K562 (cell line): ENCODE measurements around the gene RIT2. TPM values are rescaled to one million over a fixed set of nuclear protein-coding genes. Genes with fewer than 3 reads are reported as not detected.

Source experiments
- ATAC-seq: fragments of 200-7000 bp; cut with Tn5 transposase; 3 replicates; pipeline ENCODE4 v1.9.1; 2020; ENCODE audit warnings: moderate library complexity
- BruUV-seq: library from RNA; stranded (reverse); fragments of 400-500 nt; replicated peaks from 2 replicates; lab custom pipeline; 2021; lab: Mats Ljungman, UMichigan
- CTCF ChIA-PET: fragments of 300-600 bp; formaldehyde crosslinking; extraction: SDS; loops from one replicate; lab custom pipeline; 2021; ENCODE audit warnings: low intra/inter-chr PET ratio; lab: Yijun Ruan, JAX
- POLR2A ChIA-PET: fragments of 300-600, 350-650 bp; sonication (Branson Sonifier 250); formaldehyde crosslinking; extraction: SDS; loops from one replicate; lab custom pipeline; 2021; ENCODE audit warnings: antibody characterized with exemption, inconsistent platforms; lab: Yijun Ruan, JAX
- DNase-seq, 4 experiments: peaks; one replicate each; pipeline versions ENCODE4 v3.0.0 to v3.0.0-alpha.2; 2011 to 2018; ENCODE audit warnings: low spot score in 3 of 4, mixed read lengths in 3 of 4; ENCODE audit errors: extremely low read depth in 1 of 4
- FAIRE-seq: peaks from 2 replicates; lab custom pipeline; 2011; peaks lifted over from hg19 to GRCh38; lab: Jason Lieb, UNC
- H2AFZ ChIP-seq: 2 replicates; pipeline ENCODE4 v1.6.0; 2011; ENCODE audit warnings: low read depth, low read length, control low read depth, inconsistent platforms
- H3K27ac ChIP-seq: fragments of 200-600 bp; 3 replicates; pipeline ENCODE4 v1.8.0; 2011; ENCODE audit warnings: low read depth, mild to moderate bottlenecking, control low read depth, inconsistent platforms, low read length, moderate library complexity, mixed read lengths; ENCODE audit errors: extremely low read depth
- H3K27me3 ChIP-seq, 2 experiments: fragments of 300-600 bp in 1 of 2; 2 replicates in 1 of 2; 3 replicates in 1 of 2; pipeline versions ENCODE4 v1.6.0 to v1.8.0; 2011; ENCODE audit warnings: inconsistent platforms in 2 of 2, low read length in 2 of 2, mild to moderate bottlenecking in 1 of 2, mixed read lengths in 1 of 2, moderate library complexity in 1 of 2; ENCODE audit not compliant: control insufficient read depth in 2 of 2, insufficient read depth in 2 of 2
- H3K36me3 ChIP-seq: fragments of 300-600 bp; 3 replicates; pipeline ENCODE4 v1.8.0; 2011; ENCODE audit warnings: mild to moderate bottlenecking, low read length, inconsistent platforms; ENCODE audit not compliant: control insufficient read depth, insufficient read depth
- H3K4me1 ChIP-seq, 2 experiments: fragments of 200-600 bp in 1 of 2; replicated peaks in 1 of 2; 2 replicates in 1 of 2; 3 replicates in 1 of 2; pipeline versions ENCODE4 v1.5.1 to v1.8.0; 2011; ENCODE audit warnings: inconsistent platforms in 2 of 2, low read length in 2 of 2, mild to moderate bottlenecking in 1 of 2, mixed read lengths in 1 of 2, moderate library complexity in 1 of 2; ENCODE audit not compliant: control insufficient read depth in 2 of 2, insufficient read depth in 2 of 2
- H3K4me2 ChIP-seq: 2 replicates; pipeline ENCODE4 v1.6.1; 2011; ENCODE audit warnings: low read length, control low read depth, inconsistent platforms, mixed read lengths; ENCODE audit not compliant: insufficient read depth
- H3K4me3 ChIP-seq: fragments of 200-600 bp; sonication (generic), shearing (Covaris generic); 2 replicates; pipeline ENCODE4 v1.5.1; 2016; ENCODE audit warnings: control low read depth, inconsistent platforms
- H3K79me2 ChIP-seq: fragments of 200-600 bp; 3 replicates; pipeline ENCODE4 v1.8.0; 2011; ENCODE audit warnings: low read length, inconsistent platforms; ENCODE audit not compliant: control insufficient read depth, insufficient read depth
- H3K9ac ChIP-seq, 2 experiments: 2 replicates each; pipeline versions ENCODE4 v1.6.0 to v1.6.1; 2011; ENCODE audit warnings: low read depth in 2 of 2, low read length in 2 of 2, control low read depth in 1 of 2, inconsistent platforms in 1 of 2, mild to moderate bottlenecking in 1 of 2, mixed read lengths in 1 of 2; ENCODE audit not compliant: insufficient read depth in 1 of 2
- H3K9me1 ChIP-seq: one replicate; pipeline ENCODE4 v1.6.0; 2011; ENCODE audit warnings: inconsistent platforms, mild to moderate bottlenecking, low read length, moderate library complexity; ENCODE audit not compliant: control insufficient read depth, insufficient read depth
- H3K9me3 ChIP-seq: replicated peaks from 2 replicates; pipeline ENCODE4 v1.5.1; 2011; ENCODE audit warnings: low read depth, low read length, inconsistent platforms; ENCODE audit not compliant: control insufficient read depth, insufficient read depth
- H4K20me1 ChIP-seq: replicated peaks from 2 replicates; pipeline ENCODE4 v1.6.1; 2011; ENCODE audit warnings: low read length, inconsistent platforms, mixed read lengths; ENCODE audit not compliant: control insufficient read depth, insufficient read depth
- BCLAF1 ChIP-seq, 2 experiments: fragments of 450-650 bp in 1 of 2; IDR thresholded peaks; 2 replicates each; pipeline ENCODE4 v1.6.1; 2011 to 2017; ENCODE audit warnings: low read depth in 2 of 2, antibody characterized with exemption in 1 of 2, borderline replicate concordance in 1 of 2, low read length in 1 of 2, mild to moderate bottlenecking in 1 of 2, mixed read lengths in 1 of 2; ENCODE audit not compliant: control insufficient read depth in 1 of 2
- HDAC2 ChIP-seq: fragments of 450-650 bp; IDR thresholded peaks from 2 replicates; pipeline ENCODE4 v1.6.1; 2016; ENCODE audit warnings: mild to moderate bottlenecking
- PHTF2 ChIP-seq: fragments of 250-450 bp; sonication (Bioruptor Pico); IDR thresholded peaks from 2 replicates; pipeline ENCODE4 v1.5.0; 2021; ENCODE audit warnings: mild to moderate bottlenecking
- RFX5 ChIP-seq: IDR thresholded peaks from 2 replicates; pipeline ENCODE4 v1.6.1; 2011; ENCODE audit warnings: low read depth, mild to moderate bottlenecking, improper control_type of control experiment, low read length
- ZNF780A ChIP-seq: fragments of 250-450 bp; sonication (Bioruptor Pico); IDR thresholded peaks from 2 replicates; pipeline ENCODE4 v1.5.0; 2021; ENCODE audit warnings: mild to moderate bottlenecking
- WGBS: fragments of 100-300 bp; shearing (Covaris generic); methylation state at CpG from one replicate; pipeline ENCODE4 v1.1.6; 2016; ENCODE audit warnings: low coverage, mixed read lengths; ENCODE audit not compliant: insufficient coverage; ENCODE audit errors: missing lambda C conversion rate; 5-methylcytosine and 5-hydroxymethylcytosine counted together
- in situ Hi-C: fragments of 300-500 bp; cut with MboI; formaldehyde crosslinking; loops from 4 replicates; pipeline ENCODE4 v1.15.0; 2018; ENCODE audit warnings: inconsistent platforms, mixed read lengths
- intact Hi-C: fragments of 100-400 bp; cut with micrococcal nuclease; formaldehyde crosslinking; loops from 2 replicates; pipeline ENCODE4 v1.14.2; 2022
- polyA plus RNA-seq, 8 experiments: library from polyadenylated mRNA; depleted of rRNA in 4 of 8; stranded (reverse) in 5 of 8; unstranded in 3 of 8; fragments of >200 nt; fragmentation: Nextera tagmentation in 2 of 8; fragmentation: Illumina TruSeq in 1 of 8; extraction: Ambion mirVana in 2 of 8; extraction: Trizol in 1 of 8; gene quantifications; 2 replicates each; pipeline versions ENCODE4 v1.2.1 to v1.2.3, GENCODE V29; 2011 to 2014; ENCODE audit warnings: inconsistent platforms in 1 of 8, missing spikeins in 1 of 8
- total RNA-seq, 7 experiments: library from RNA; depleted of rRNA in 6 of 7; stranded (reverse); fragments of >200 nt in 6 of 7; fragmentation: Illumina TruSeq in 2 of 7; extraction: Trizol in 2 of 7; gene quantifications; 2 replicates each; pipeline versions ENCODE4 v1.2.1 to v1.2.3, GENCODE V29; 2011 to 2021; ENCODE audit warnings: low replicate concordance in 1 of 7
- TF ChIP-seq, protein P1 (sequence below): fragments of 450-650 bp; IDR thresholded peaks from 2 replicates; pipeline ENCODE4 v1.6.1; 2016; ENCODE audit warnings: mild to moderate bottlenecking, moderate library complexity
- TF ChIP-seq, protein P2 (sequence below): fragments of 450-650 bp; formaldehyde crosslinking; IDR thresholded peaks from 2 replicates; pipeline ENCODE4 v1.4.0; 2022; ENCODE audit warnings: missing genetic modification characterization

Gene RIT2
- total and polyA plus RNA-seq, 9 of the 15 experiments (the other 6 are each of a cell fraction or from before 2014, with no cell fraction given): not detected

DNA sequence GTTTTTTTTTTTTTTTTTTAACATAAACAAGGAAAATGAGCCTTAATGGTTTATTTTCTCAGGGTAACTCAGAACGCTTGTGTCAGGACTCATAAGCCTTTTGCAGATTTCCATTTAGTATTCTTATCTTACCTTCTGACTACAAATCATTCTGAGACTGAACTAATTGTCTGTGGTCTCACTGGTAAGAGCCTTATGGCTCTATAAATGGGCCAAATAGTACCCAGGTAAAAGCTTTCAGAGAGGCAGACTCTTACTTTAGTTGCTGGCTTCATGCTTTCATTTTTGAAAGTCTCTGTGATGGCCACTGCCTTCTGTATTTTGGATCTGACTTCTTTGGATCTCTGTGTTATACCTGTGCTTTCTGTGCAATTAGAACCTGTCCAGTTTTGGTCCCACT, 403.4 kb downstream of the RIT2 start:
- ATAC-seq (no peak), FAIRE-seq (no peak), DNase-seq (no peak)
- BruUV-seq: no TSS peak
- no peak overlapping the region for H3K27ac ChIP-seq
- ChIA-PET CTCF (no interaction called here), POLR2A (no interaction called here)
- no peak overlapping the region for H3K4me2 ChIP-seq
- H3K4me3 ChIP-seq: no peak overlapping the region
- H2AFZ ChIP-seq: no peak overlapping the region
- no CpG with 5 or more reads among the region's 1 CpG for WGBS
- no peaks in the 10 kb centered on the region for H3K9me3 ChIP-seq
- no peaks in the 10 kb centered on the region for H3K4me1 ChIP-seq
- in situ Hi-C loops: no loop called here
- no peaks in the 10 kb centered on the region for H3K79me2 ChIP-seq
- intact Hi-C loops: no loop called here
- no peaks in the 10 kb centered on the region for H3K9me1 ChIP-seq
- no peaks in the 10 kb centered on the region for H3K27me3 ChIP-seq
- H4K20me1 ChIP-seq: no peaks in the 10 kb centered on the region
- H3K9ac ChIP-seq: no peak overlapping the region
- H3K36me3 ChIP-seq: no peaks in the 10 kb centered on the region
- TF ChIP-seq, protein P1, sequence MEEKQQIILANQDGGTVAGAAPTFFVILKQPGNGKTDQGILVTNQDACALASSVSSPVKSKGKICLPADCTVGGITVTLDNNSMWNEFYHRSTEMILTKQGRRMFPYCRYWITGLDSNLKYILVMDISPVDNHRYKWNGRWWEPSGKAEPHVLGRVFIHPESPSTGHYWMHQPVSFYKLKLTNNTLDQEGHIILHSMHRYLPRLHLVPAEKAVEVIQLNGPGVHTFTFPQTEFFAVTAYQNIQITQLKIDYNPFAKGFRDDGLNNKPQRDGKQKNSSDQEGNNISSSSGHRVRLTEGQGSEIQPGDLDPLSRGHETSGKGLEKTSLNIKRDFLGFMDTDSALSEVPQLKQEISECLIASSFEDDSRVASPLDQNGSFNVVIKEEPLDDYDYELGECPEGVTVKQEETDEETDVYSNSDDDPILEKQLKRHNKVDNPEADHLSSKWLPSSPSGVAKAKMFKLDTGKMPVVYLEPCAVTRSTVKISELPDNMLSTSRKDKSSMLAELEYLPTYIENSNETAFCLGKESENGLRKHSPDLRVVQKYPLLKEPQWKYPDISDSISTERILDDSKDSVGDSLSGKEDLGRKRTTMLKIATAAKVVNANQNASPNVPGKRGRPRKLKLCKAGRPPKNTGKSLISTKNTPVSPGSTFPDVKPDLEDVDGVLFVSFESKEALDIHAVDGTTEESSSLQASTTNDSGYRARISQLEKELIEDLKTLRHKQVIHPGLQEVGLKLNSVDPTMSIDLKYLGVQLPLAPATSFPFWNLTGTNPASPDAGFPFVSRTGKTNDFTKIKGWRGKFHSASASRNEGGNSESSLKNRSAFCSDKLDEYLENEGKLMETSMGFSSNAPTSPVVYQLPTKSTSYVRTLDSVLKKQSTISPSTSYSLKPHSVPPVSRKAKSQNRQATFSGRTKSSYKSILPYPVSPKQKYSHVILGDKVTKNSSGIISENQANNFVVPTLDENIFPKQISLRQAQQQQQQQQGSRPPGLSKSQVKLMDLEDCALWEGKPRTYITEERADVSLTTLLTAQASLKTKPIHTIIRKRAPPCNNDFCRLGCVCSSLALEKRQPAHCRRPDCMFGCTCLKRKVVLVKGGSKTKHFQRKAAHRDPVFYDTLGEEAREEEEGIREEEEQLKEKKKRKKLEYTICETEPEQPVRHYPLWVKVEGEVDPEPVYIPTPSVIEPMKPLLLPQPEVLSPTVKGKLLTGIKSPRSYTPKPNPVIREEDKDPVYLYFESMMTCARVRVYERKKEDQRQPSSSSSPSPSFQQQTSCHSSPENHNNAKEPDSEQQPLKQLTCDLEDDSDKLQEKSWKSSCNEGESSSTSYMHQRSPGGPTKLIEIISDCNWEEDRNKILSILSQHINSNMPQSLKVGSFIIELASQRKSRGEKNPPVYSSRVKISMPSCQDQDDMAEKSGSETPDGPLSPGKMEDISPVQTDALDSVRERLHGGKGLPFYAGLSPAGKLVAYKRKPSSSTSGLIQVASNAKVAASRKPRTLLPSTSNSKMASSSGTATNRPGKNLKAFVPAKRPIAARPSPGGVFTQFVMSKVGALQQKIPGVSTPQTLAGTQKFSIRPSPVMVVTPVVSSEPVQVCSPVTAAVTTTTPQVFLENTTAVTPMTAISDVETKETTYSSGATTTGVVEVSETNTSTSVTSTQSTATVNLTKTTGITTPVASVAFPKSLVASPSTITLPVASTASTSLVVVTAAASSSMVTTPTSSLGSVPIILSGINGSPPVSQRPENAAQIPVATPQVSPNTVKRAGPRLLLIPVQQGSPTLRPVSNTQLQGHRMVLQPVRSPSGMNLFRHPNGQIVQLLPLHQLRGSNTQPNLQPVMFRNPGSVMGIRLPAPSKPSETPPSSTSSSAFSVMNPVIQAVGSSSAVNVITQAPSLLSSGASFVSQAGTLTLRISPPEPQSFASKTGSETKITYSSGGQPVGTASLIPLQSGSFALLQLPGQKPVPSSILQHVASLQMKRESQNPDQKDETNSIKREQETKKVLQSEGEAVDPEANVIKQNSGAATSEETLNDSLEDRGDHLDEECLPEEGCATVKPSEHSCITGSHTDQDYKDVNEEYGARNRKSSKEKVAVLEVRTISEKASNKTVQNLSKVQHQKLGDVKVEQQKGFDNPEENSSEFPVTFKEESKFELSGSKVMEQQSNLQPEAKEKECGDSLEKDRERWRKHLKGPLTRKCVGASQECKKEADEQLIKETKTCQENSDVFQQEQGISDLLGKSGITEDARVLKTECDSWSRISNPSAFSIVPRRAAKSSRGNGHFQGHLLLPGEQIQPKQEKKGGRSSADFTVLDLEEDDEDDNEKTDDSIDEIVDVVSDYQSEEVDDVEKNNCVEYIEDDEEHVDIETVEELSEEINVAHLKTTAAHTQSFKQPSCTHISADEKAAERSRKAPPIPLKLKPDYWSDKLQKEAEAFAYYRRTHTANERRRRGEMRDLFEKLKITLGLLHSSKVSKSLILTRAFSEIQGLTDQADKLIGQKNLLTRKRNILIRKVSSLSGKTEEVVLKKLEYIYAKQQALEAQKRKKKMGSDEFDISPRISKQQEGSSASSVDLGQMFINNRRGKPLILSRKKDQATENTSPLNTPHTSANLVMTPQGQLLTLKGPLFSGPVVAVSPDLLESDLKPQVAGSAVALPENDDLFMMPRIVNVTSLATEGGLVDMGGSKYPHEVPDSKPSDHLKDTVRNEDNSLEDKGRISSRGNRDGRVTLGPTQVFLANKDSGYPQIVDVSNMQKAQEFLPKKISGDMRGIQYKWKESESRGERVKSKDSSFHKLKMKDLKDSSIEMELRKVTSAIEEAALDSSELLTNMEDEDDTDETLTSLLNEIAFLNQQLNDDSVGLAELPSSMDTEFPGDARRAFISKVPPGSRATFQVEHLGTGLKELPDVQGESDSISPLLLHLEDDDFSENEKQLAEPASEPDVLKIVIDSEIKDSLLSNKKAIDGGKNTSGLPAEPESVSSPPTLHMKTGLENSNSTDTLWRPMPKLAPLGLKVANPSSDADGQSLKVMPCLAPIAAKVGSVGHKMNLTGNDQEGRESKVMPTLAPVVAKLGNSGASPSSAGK: no peak
- no peak for TF ChIP-seq BCLAF1 (IDR thresholded peaks at IDR 0.05; ENCODE audit: borderline replicate concordance in 1 of 2, control insufficient read depth in 1 of 2, low read depth in 2 of 2, low read length in 1 of 2)
- TF ChIP-seq, protein P2, sequence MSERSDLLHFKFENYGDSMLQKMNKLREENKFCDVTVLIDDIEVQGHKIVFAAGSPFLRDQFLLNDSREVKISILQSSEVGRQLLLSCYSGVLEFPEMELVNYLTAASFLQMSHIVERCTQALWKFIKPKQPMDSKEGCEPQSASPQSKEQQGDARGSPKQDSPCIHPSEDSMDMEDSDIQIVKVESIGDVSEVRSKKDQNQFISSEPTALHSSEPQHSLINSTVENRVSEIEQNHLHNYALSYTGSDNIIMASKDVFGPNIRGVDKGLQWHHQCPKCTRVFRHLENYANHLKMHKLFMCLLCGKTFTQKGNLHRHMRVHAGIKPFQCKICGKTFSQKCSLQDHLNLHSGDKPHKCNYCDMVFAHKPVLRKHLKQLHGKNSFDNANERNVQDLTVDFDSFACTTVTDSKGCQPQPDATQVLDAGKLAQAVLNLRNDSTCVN (CRISPR knock-in tag): no peak
- TF ChIP-seq RFX5: no peak
- TF ChIP-seq ZNF780A (CRISPR knock-in tag): no peak
- TF ChIP-seq HDAC2: no peak
- TF ChIP-seq PHTF2 (CRISPR knock-in tag): no peak
